Neural cell (in vitro differentiated cells): ENCODE results near the gene SYNGR1. TPM values are rescaled to one million over a fixed set of nuclear protein-coding genes. Genes with fewer than 3 reads are reported as not detected.

Source experiments
- H2AFZ ChIP-seq: fragments of 200-600, 300-800 bp; sonication (generic), shearing (Covaris generic); 2 replicates; pipeline ENCODE4 v1.6.0; 2014; ENCODE audit warnings: low read depth, mild to moderate bottlenecking, antibody characterized with exemption, low read length, moderate library complexity
- H3F3A ChIP-seq: fragments of 200-600 bp; shearing (Covaris generic); 2 replicates; pipeline ENCODE4 v1.6.1; 2016; ENCODE audit warnings: mild to moderate bottlenecking, moderate library complexity, mixed read lengths, antibody characterized with exemption, low read length; ENCODE audit not compliant: insufficient read depth, poor library complexity, severe bottlenecking
- H3K27ac ChIP-seq: fragments of 200-600, 300-800 bp; sonication (generic), shearing (Covaris generic); 2 replicates; pipeline ENCODE4 v1.5.1; 2014; ENCODE audit warnings: mild to moderate bottlenecking, low read length, moderate library complexity
- H3K27me3 ChIP-seq: fragments of 300-800, 200-600 bp; sonication (generic), shearing (Covaris generic); 2 replicates; pipeline ENCODE4 v1.6.0; 2014; ENCODE audit warnings: mild to moderate bottlenecking, low read depth, low read length, moderate library complexity; ENCODE audit not compliant: insufficient read depth
- H3K36me3 ChIP-seq: fragments of 300-800, 200-600 bp; sonication (generic), shearing (Covaris generic); 2 replicates; pipeline ENCODE4 v1.5.1; 2014; ENCODE audit warnings: mild to moderate bottlenecking, antibody characterized with exemption, low read length, moderate library complexity; ENCODE audit not compliant: insufficient read depth
- H3K4me2 ChIP-seq: fragments of 300-800, 200-600 bp; sonication (generic), shearing (Covaris generic); 2 replicates; pipeline ENCODE4 v1.6.0; 2014; ENCODE audit warnings: mild to moderate bottlenecking, low read length
- H3K4me3 ChIP-seq: fragments of 300-800, 200-600 bp; sonication (generic), shearing (Covaris generic); 2 replicates; pipeline ENCODE4 v1.5.1; 2014; ENCODE audit warnings: mild to moderate bottlenecking, low read length, moderate library complexity
- H3K79me2 ChIP-seq: fragments of 200-600 bp; shearing (Covaris generic); replicated peaks from 2 replicates; pipeline ENCODE4 v1.6.0; 2014; ENCODE audit warnings: mild to moderate bottlenecking, low read length, moderate library complexity; ENCODE audit not compliant: insufficient read depth
- H3K9ac ChIP-seq: fragments of 300-800, 200-600 bp; sonication (generic), shearing (Covaris generic); 2 replicates; pipeline ENCODE4 v1.6.1; 2016; ENCODE audit warnings: mild to moderate bottlenecking, low read length, mixed read lengths
- H3K9me2 ChIP-seq: fragments of 200-600 bp; shearing (Covaris generic); 2 replicates; pipeline ENCODE4 v1.6.1; 2016; ENCODE audit warnings: mild to moderate bottlenecking, low read length, mixed read lengths; ENCODE audit not compliant: insufficient read depth
- H3K9me3 ChIP-seq: fragments of 200-600, 300-800 bp; sonication (generic), shearing (Covaris generic); 2 replicates; pipeline ENCODE4 v1.6.1; 2016; ENCODE audit warnings: mild to moderate bottlenecking, mixed run types, low read length, moderate library complexity, mixed read lengths
- H4K20me1 ChIP-seq: fragments of 200-600 bp; shearing (Covaris generic); 2 replicates; pipeline ENCODE4 v1.6.1; 2016; ENCODE audit warnings: mild to moderate bottlenecking, mixed run types; ENCODE audit not compliant: insufficient read depth
- EP300 ChIP-seq: fragments of 450-650 bp; conservative IDR thresholded peaks from 2 replicates; pipeline ENCODE4 v1.6.1; 2014; ENCODE audit warnings: antibody characterized with exemption, mild to moderate bottlenecking, moderate library complexity; ENCODE audit not compliant: poor library complexity, severe bottlenecking
- EZH2 ChIP-seq: fragments of 200-600, 300-800 bp; shearing (Covaris generic), sonication (generic); IDR thresholded peaks from 2 replicates; pipeline ENCODE4 v1.6.1; 2014; ENCODE audit warnings: antibody characterized with exemption, low read length, borderline replicate concordance, mild to moderate bottlenecking; ENCODE audit not compliant: insufficient read depth, poor library complexity, severe bottlenecking
- MXI1 ChIP-seq: fragments of 450-650 bp; conservative IDR thresholded peaks from 2 replicates; pipeline ENCODE4 v1.6.1; 2014; ENCODE audit warnings: antibody characterized with exemption, mild to moderate bottlenecking; ENCODE audit not compliant: poor library complexity, severe bottlenecking
- POLR2AphosphoS5 ChIP-seq: IDR thresholded peaks from 2 replicates; pipeline ENCODE4 v1.6.1; 2012
- RAD21 ChIP-seq: fragments of 450-650 bp; conservative IDR thresholded peaks from 2 replicates; pipeline ENCODE4 v1.6.1; 2014; ENCODE audit warnings: antibody characterized with exemption, mild to moderate bottlenecking, moderate library complexity
- SMC3 ChIP-seq: fragments of 450-650 bp; conservative IDR thresholded peaks from 2 replicates; pipeline ENCODE4 v1.6.1; 2014; ENCODE audit warnings: antibody characterized with exemption, mild to moderate bottlenecking, moderate library complexity; ENCODE audit not compliant: poor library complexity
- TAF1 ChIP-seq: IDR thresholded peaks from 2 replicates; pipeline ENCODE4 v1.6.1; 2012; ENCODE audit warnings: low read depth
- polyA plus RNA-seq: library from polyadenylated mRNA; depleted of rRNA; stranded (reverse); fragments of >200 nt; gene quantifications from 2 replicates; pipeline ENCODE4 v1.2.3, GENCODE V29; 2014
- TF ChIP-seq, protein P1 (sequence below): fragments of 450-650 bp; IDR thresholded peaks from 2 replicates; pipeline ENCODE4 v1.5.1; 2014; ENCODE audit warnings: antibody characterized with exemption, mild to moderate bottlenecking, moderate library complexity; ENCODE audit not compliant: poor library complexity, severe bottlenecking
- TF ChIP-seq, protein P2 (sequence below): IDR thresholded peaks from 2 replicates; pipeline ENCODE4 v1.6.1; 2012; ENCODE audit warnings: borderline replicate concordance

SYNGR1 gene
- polyA plus RNA-seq, 1 donor from 2014 or later = 68.4 TPM

DNA sequence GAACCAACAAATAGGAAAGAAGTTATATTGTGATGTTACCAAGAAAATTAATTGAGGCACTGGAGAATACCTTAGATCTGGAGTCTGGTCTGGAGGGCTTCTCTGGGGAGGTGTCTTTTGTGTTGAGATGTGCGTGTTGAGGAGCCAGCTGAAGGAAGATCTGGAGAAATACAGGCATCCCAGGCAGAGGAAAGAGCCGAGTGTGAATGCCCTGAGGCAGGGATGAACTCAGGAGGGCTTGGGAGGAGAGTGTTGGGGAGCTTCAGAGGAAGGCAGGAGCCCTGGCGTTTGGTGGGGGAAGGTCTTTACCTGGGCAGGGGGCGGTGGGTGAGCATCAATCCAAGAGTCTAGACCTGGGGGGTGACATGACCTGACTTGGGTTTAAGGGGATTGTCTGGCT lies 13.1 kb downstream of the SYNGR1 start:
- no peak overlapping the region for H2AFZ ChIP-seq
- TF ChIP-seq MXI1 (no peak), EP300 (no peak), TAF1 (no peak)
- TF ChIP-seq, protein P1, sequence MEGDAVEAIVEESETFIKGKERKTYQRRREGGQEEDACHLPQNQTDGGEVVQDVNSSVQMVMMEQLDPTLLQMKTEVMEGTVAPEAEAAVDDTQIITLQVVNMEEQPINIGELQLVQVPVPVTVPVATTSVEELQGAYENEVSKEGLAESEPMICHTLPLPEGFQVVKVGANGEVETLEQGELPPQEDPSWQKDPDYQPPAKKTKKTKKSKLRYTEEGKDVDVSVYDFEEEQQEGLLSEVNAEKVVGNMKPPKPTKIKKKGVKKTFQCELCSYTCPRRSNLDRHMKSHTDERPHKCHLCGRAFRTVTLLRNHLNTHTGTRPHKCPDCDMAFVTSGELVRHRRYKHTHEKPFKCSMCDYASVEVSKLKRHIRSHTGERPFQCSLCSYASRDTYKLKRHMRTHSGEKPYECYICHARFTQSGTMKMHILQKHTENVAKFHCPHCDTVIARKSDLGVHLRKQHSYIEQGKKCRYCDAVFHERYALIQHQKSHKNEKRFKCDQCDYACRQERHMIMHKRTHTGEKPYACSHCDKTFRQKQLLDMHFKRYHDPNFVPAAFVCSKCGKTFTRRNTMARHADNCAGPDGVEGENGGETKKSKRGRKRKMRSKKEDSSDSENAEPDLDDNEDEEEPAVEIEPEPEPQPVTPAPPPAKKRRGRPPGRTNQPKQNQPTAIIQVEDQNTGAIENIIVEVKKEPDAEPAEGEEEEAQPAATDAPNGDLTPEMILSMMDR = no peak
- no peaks in the 10 kb centered on the region for H3K79me2 ChIP-seq
- no peaks in the 10 kb centered on the region for H4K20me1 ChIP-seq
- no peak overlapping the region for H3K9ac ChIP-seq
- H3F3A ChIP-seq = no peaks in the 10 kb centered on the region
- no peaks in the 10 kb centered on the region for H3K36me3 ChIP-seq
- H3K4me3 ChIP-seq = no peak overlapping the region
- no peaks in the 10 kb centered on the region for H3K9me3 ChIP-seq
- no peaks in the 10 kb centered on the region for H3K9me2 ChIP-seq
- no peak overlapping the region for H3K4me2 ChIP-seq
- H3K27ac ChIP-seq = no peak overlapping the region
- H3K27me3 ChIP-seq = no peaks in the 10 kb centered on the region

DNA sequence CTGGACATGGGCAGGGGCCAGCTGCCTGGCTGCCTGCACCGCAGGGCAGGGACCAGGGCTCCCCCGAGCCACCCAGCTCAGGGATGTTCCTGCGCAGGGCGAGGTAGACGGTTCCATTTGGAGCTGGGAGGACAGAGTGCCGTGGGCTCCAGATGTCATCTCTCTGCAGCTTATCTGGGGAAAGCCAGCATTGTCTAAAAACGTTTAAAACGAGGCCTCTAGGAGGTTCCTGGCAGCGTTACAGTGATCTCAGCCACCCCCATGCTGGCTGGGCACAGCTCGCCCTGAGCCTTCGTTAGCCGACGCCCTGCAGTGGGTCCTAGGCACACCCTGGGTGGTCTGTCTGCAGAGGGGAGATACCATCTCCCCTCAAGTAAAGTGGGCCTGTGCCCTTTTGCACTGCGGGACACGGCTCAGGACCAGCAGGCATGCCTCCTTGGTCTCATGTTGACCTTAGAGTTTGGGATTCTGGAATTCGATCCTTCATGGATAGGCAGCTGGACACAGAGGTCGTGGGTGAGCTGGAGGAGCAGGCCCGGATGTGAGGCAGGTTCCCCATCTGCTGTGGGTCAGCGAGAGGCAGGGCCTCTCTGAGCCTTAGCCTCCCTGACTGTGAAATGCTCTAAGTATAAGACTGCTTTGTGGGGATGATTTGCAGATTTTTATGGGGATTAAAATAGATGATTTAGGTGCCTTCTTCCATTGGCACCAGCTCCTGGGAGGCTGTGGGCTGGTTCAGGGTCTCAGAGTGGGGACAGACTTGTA lies 14.1 kb downstream of the SYNGR1 start:
- H3K9me3 ChIP-seq = no peaks in the 10 kb centered on the region
- H3K4me2 ChIP-seq = no peak overlapping the region
- no peaks in the 10 kb centered on the region for H4K20me1 ChIP-seq
- H3K9me2 ChIP-seq = no peaks in the 10 kb centered on the region
- H3F3A ChIP-seq = no peaks in the 10 kb centered on the region
- H2AFZ ChIP-seq = no peak overlapping the region
- no peaks in the 10 kb centered on the region for H3K79me2 ChIP-seq
- no peaks in the 10 kb centered on the region for H3K27me3 ChIP-seq
- no peak overlapping the region for H3K27ac ChIP-seq
- TF ChIP-seq TAF1 = no peak
- no peak overlapping the region for H3K9ac ChIP-seq
- no peaks in the 10 kb centered on the region for H3K36me3 ChIP-seq
- no peak overlapping the region for H3K4me3 ChIP-seq

DNA sequence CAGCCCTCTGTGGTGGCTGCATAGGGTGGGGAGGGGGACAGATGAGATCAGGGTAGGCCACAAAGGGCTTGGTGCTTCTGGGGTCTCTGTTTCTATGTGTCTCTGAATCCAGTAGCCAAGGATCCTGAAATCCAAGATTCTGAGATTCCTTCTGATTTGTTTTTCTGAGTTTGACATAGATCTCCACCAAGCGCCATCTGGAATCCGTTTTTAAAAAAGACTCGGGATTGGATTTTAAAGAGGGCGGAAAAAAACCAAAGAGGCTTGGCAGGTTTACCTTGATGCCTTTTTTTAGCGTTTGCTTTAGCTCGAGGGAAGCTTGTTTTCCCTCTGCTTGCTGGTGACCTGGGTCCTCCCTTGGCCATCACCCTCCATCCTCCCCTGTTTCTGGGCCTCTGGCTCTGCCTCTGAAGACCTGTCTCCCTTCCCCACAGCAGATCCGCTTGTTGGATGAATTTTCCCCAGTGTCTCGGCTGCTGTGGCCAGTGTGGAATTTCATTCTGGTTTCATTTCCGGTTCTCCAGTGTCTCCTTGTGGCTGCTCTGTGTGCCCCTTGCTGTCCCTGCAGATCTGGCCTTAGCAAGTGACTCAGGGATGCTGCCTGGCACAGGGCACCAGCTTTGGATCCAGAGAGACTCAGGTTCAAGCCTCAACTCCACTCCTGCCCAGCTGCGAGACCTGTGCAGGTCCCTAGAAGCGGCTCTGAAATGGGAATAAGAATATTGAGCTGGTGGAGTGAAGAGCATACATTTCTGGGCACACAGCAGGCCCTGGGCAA lies 15.1 kb downstream of the SYNGR1 start:
- Histone ChIP-seq H2AFZ (no peak overlapping the region), H3K9me3 (no peaks in the 10 kb centered on the region), H3K27ac (no peak overlapping the region), H4K20me1 (no peaks in the 10 kb centered on the region), H3K79me2 (no peaks in the 10 kb centered on the region), H3K27me3 (no peaks in the 10 kb centered on the region), H3K4me3 (no peak overlapping the region), H3K4me2 (no peak overlapping the region), H3K9me2 (no peaks in the 10 kb centered on the region), H3K36me3 (no peaks in the 10 kb centered on the region), H3K9ac (no peak overlapping the region), H3F3A (no peaks in the 10 kb centered on the region)
- no peak for TF ChIP-seq TAF1
- no peak for TF ChIP-seq RAD21
- TF ChIP-seq, protein P1 = no peak
- no peak for TF ChIP-seq SMC3
- no peak for TF ChIP-seq POLR2AphosphoS5
- TF ChIP-seq, protein P2, sequence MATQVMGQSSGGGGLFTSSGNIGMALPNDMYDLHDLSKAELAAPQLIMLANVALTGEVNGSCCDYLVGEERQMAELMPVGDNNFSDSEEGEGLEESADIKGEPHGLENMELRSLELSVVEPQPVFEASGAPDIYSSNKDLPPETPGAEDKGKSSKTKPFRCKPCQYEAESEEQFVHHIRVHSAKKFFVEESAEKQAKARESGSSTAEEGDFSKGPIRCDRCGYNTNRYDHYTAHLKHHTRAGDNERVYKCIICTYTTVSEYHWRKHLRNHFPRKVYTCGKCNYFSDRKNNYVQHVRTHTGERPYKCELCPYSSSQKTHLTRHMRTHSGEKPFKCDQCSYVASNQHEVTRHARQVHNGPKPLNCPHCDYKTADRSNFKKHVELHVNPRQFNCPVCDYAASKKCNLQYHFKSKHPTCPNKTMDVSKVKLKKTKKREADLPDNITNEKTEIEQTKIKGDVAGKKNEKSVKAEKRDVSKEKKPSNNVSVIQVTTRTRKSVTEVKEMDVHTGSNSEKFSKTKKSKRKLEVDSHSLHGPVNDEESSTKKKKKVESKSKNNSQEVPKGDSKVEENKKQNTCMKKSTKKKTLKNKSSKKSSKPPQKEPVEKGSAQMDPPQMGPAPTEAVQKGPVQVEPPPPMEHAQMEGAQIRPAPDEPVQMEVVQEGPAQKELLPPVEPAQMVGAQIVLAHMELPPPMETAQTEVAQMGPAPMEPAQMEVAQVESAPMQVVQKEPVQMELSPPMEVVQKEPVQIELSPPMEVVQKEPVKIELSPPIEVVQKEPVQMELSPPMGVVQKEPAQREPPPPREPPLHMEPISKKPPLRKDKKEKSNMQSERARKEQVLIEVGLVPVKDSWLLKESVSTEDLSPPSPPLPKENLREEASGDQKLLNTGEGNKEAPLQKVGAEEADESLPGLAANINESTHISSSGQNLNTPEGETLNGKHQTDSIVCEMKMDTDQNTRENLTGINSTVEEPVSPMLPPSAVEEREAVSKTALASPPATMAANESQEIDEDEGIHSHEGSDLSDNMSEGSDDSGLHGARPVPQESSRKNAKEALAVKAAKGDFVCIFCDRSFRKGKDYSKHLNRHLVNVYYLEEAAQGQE = no peak
- TF ChIP-seq MXI1 = no peak
- TF ChIP-seq EZH2 = no peak
- TF ChIP-seq EP300 = no peak
